Myocyte (in vitro differentiated cells): ENCODE measurements around the gene LZIC. TPM values are rescaled to one million over a fixed set of nuclear protein-coding genes. Genes with fewer than 3 reads are reported as not detected.
"Not testable (repeated sequence)": the region's sequence is repeated elsewhere in the genome, so short reads cannot be mapped to it uniquely, and the experiment has no call there.

Experiments
- DNase-seq: peaks from one replicate; pipeline ENCODE4 v3.0.0-alpha.2; 2012; ENCODE audit warnings: low read depth
- polyA plus RNA-seq: library from polyadenylated mRNA; unstranded; fragments of >200 nt; gene quantifications from one replicate; pipeline ENCODE4 v1.2.1, GENCODE V29; 2012; ENCODE audit warnings: missing spikeins
- total RNA-seq: library from RNA; depleted of rRNA; stranded (reverse); fragments of >200 nt; gene quantifications from 2 replicates; pipeline ENCODE4 v1.2.3, GENCODE V29; 2014

Gene LZIC
- 45.9 and 48.2 TPM in 2 replicates for total RNA-seq
- polyA plus RNA-seq: 23.3 TPM

DNA sequence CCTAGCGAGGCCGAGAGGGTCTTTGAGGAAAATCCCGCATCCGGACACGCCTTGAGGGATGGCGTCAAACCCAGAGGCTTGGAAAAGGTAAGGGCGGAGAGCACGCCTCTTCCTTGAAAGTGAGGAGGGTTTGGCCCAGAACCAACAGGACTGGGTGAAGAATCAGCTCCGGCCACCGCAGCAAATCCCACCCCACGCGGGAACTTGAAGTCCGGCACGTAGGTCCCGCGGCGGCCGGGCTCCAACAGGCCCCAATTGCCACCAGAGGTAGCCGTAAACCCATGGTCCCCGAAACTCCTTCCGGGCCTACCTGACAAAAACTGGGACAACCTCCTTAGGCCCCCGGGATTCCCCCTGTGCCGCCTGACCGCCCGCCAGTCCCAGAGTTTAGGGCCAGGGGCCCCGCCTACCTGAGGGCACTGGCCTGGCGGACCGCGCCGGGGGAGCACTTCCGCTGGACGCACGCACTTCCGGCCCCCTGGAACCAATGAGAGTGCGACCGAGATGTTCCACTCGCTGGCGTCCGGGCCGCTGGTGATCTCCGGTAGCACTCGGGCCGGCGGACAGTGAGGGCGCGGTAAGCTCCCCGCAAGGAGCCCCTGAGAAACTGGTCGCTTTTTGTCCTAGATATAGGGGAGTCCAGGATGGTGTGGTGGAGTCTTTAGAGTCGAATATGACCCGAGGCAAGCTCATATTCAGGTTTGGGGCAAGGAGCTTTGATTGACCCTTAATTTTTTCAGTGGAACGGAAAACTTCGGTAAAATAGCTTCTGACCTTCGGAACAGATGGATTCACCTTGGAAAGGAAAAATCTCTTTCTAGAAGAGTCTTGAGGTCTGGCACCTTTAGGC lies at the start of gene LZIC, which contains the start of gene NMNAT1:
LZIC (minus strand) TSS at position 453 of the 850 bp plus-strand sequence. CDS start 6,772 bp downstream, outside the sequence.
NMNAT1 (plus strand) TSS at position 537 of the 850 bp plus-strand sequence. CDS start 28,599 bp downstream, outside the sequence.
- peak; percentile 94 for DNase-seq

DNA sequence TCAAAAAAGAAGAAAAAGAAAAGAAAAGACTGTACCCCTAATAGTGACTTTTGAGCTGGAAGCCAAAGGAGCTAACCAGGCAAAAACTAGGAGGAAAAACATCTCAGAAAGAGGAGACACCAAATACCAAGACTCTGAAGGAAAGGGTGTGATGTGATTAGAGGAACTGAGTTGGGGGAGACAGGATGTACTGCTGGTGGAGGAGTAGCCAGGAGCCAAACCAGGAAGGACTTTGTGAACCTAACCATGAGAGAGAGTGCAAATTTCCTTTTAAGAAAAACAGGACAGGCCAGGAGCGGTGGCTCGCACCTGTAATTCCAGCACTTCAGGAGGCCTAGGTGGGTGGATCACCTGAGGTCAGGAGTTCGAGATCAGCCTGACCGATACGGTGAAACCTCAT lies 49.7 kb upstream of the LZIC start:
- no peak for DNase-seq

DNA sequence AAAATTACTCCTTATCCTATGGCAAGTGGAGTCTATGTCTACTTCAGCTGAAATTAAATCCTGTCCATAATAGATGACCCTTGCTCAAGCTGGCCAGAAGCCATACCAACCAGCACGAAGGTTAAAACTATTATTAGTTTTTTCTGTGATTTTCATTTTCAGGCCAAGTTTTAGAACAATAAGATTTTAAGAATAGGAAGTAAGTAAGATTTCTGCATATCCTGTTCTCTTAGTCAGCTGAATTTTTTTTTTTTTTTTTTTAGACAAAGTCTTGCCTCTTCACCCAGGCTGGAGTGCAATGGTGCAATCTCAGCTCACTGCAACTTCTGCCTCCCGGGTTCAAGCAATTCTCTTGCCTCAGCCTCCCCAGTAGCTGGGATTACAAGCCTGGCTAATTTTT lies 47.8 kb upstream of the LZIC start:
- no peak for DNase-seq

DNA sequence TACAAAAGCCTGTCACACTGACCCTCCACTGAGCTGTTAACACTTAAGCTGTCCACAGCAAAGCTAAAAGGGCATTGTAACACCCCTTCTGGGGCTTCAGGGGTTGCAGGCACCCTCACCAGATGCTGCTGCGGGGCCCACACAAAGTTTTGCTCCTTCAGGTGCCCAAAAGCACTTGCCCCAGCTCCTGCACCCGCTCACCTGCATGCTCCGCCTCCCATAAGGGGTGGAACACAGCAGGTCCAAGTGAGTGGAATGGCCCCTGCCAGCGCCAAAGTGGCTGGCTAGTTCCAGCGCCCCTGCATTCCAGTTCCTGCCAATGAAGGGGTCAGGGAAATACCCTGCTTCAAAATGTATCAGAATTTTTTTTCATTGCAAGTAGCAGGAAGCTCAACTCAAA lies 46.6 kb upstream of the LZIC start:
- no peak for DNase-seq

DNA sequence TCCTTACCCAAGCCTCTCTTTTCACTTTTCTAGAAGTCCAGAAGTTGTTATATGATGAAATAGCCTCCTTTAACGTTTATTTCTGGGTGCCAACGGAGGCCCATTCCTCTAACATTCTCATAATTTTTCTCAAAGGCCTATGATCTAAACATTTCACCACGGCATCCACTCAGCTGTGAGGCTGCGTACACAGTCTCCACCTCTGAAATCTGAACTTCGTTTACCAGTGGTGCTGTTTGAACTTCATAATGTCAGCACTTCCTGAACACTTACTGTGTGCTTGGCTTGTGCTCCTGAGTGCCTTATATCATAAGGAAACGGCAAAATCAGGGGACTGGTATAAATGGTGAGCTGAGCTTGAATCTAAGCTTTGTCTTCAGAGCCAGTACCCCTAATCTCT lies 41.8 kb upstream of the LZIC start:
- no peak for DNase-seq

DNA sequence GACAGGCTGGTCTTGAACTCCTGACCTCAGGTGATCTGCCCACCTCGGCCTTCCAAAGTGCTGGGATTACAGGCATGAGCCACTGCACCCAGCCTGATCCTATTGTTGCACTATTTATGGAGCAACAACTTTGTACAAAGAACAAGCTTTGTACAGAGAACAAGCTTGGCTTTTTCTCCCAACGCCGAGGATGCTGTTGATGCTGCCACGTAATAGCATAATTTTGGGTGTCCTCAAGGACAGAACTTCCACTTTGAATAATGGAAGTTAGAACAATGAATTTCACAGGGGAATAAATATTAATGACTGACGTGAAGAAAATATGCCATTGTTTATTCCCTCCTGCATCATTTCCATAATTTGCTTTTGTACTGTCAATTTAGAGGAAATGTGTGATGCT lies 41.1 kb upstream of the LZIC start:
- DNase-seq: no peak

DNA sequence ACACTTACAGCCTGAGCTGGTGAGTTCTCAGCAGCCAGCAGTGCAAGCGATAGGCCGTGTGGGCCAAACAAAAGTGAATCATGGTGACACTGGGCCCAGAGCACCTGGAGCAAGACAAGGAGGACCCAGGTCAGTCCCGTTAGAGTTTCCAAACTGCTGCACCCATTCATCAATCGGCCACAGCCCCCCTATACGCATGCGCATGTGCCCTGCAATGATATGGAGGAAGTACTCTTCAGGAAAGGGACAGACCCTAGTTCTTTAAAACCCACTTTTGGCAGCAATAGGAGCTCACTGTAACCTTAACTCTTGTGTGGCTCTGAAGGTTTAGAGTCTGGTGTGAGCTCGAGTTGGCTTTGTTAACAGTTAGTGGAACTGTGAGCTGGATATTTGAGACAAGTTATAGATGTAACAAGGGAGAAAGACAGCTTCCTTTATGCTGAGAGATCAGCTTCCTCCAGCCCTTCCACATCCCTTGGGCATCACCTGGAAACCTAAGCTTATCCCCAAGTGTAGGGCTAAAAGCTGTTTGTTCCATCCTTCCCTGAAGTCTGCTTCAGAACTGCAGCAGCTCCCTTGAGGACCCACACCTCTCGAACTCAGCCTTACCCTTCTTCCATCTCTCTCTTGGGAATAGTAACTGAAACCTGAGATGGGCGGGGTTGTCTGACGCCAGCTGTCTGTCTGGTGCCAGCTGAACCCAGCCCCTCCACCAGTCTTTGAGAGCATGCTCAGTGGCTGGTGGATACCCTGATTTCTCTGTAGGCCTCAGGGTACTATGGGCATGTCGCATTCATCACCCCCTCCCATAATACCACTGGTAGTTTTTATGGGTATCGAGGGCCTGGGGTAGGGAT lies 17.7 kb upstream of the LZIC start:
- peak; percentile 87 for DNase-seq

DNA sequence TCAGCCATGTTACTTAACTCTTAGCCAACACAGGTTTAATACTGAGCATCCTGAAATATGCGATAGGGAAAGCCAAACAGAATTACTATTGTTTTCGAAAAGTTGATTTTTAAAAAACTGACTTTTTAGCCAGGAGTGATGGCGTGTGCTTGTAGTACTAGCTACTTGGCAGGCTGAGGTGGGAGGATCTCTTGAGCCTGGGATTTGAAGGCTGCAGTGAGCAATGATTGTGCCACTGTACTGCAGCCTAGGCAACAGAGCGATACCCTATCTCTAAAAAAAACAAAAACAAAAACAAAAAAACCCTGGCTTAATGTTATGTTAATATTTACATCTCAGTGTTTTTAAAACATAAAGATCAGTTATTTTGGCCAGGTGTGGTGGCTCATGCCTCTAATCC lies 16.8 kb upstream of the LZIC start:
- DNase-seq: no peak

DNA sequence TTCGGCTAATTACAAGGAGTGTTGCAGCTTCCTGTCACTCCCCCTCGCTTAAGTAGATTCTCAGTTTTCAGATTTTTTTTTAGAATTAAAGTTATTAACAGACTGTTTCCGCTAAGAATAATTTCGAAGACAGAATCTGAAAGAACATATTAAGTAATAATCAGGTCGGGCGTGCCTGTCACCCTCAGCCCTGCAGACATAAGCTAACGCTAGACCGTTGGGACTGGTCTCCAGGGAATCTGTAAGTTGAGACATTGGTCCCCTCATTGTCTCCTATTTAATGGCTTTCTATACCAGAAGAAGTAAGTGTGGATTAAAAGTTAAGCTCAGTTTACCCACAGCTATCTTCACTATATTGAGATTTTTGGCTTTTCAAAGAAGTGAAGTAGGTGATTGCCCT lies 14.5 kb upstream of the LZIC start:
- no peak for DNase-seq

DNA sequence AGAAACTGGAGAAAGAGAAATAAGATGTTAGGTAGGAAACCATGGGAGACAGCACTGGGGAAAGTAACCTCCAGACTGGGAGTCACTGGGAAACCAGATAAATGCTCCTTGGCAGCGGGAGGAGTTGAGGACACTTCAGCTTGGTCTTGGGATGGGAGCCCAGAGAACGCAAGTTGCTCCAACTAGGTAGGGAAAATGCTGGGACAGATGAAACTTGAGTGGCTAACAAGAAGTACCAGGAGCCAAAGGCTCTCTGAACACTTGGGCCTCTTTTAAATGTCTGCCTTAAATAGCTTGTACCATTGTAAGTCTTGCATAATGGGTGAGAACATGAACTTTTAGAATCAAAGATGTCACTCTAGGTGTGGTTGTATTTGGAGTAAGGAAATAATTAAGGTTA lies 3.1 kb upstream of the LZIC start:
- DNase-seq: no peak

DNA sequence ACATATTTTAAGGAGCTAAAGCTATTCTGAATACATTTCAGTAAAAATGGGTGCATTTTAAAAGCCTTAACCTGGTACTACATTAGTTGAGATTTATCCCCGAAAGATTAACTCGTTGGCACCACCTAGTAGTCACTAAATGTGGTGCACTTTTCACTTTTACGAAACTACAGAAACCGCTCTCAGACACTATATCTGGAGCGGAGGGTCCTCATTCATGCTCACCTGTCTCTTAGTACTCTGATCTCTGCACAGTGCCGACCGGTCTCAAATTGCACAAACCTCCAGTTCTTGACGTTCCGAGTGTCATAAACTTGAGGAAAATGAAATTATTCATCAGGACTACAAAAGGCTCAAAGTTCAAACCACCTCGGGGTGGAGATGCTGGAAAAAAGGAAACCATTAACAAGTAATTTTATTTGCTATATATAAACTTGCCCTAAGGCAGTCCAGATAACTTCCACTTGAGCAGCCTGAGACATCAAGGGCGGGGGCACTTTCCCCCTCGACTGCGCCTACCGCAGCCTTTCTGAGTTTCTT lies 722 bp downstream of the LZIC start:
- peak; percentile 63 for DNase-seq

DNA sequence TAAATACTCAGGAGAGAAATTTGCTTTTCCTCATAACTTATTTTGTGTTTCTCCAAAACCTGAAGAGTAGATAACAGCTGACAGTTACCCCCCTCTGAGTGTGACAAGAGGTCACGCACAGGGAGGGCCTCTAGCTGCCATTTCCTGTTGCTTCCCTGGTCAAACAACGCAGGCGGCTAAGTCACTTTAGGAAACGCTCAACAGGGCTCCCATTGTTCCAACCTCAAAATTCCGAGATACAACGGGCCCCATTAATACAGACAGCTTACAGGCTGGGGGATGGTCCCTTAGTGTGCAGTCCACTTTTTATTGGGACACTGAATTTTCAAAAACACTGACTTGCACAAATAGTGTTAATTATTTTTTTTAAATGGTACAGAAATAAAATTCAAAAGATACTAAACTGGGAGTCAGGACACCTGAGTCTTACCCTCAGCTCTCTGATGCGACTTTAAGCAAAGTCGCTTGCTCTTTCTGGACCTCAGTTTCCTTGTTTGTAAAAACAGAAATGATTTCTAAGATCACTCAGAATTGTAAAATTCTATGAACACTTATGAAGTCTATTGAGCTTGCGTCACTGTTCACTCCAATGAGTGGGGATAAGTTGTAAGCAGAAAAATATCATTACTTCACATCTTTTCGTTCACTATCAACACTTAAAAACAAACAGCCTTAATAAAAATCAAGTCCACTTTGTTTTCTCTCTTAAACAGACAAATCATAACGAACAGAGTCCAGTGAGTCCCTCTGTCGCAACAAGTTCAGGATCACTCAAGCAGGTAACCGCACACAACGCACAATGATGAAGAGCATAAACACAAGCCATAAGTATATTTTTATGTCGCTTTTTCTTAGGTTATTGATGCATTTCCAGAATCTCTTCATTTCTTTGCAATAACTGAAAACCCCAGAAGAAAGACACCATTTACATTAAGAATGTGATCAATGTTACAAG lies 13.5 kb downstream of the LZIC start:
- DNase-seq: no peak

DNA sequence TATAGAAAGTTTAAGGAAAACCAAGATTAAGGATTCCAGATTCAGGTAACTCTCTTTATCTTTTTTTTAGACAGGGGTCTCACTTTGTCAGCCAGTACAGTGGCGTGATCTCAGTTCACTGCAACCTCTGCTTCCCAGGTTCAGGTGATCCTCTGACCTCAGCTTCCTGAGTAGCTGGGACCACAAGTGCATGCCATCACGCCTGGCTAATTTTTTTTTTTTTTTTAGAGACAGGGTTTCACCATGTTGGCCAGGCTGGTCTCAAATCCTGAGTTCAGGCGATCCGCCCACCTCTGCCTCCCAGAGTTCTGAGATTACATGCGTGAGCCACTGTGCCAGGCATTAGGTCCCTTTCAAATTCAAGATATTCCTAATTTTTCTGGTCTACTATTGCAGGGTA lies 15.9 kb downstream of the LZIC start:
- no peak for DNase-seq

DNA sequence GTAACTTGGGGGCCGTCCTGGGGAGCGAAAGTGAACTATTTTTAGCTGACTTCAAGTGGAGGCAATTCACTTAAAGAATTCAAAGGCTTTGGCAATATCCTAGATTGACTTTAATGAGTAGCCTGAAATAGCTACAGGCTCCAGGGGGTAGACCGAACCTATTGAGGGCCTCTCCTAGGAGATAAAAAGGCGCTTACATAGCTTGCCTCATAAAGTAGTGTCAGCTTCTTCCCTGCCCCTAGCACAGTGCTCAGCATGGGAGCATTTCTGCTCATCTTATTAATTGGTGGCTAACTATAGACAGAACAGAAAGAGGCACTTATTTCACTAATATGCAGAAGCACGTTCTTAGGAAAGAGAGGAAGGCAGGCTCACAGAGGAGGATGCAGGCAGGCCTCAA lies 20.8 kb downstream of the LZIC start:
- no peak for DNase-seq

DNA sequence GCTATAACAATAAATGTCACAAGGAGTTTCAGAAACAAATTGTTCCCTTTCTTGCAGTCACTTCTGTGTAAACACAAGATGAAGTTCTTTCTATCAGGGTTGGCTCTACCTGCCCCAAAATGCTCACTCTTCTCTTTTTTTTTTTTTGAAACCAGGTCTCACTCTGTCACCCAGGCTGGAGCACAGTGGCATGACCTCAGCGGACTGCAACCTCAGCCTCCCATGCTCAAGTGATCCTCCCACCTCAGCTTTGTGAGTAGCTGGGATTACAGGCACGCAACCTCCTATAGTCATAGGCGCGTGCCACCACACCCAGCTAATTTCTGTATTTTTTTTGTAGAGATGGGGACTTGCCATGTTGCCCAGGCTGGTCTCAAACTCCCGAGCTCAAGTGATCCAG lies 22.6 kb downstream of the LZIC start:
- DNase-seq: no peak

DNA sequence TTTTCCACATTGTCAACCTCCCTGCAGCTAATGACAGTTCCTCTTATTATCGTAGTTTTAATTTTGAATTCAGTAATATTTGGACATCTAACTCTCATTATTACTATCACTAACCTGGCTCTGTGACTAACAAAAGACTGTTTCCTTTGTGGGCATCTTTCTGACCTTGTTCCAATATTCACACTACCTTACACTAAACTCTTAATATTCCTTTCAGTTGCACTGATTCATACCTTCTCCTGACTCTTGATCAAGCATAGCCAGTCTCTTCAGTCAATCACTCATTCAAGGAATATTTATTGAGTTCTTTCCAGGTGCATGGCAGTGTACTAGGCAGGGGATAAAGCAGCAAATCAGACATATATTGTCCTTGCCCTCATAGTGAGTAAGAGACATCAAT lies 25.3 kb downstream of the LZIC start:
- no peak for DNase-seq

DNA sequence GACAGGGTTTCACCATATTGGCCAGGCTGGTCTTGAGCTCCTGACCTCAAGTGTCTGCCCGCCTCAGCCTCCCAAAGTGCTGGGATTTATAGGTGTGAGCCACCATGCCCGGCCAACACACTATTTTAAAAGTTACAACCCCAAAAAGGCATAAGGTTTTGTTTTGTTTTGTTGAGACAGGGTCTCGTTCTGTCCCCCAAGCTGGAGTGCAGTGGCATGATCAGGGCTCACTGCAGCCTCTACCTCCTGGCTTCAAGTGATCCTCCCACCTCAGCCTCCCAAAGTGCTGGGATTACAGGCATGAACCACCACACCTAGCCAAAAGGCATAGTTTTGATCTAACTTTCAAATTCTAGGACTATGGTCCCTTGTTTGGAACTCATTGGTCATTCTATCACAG lies 25.7 kb downstream of the LZIC start:
- not testable (repeated sequence) for DNase-seq

DNA sequence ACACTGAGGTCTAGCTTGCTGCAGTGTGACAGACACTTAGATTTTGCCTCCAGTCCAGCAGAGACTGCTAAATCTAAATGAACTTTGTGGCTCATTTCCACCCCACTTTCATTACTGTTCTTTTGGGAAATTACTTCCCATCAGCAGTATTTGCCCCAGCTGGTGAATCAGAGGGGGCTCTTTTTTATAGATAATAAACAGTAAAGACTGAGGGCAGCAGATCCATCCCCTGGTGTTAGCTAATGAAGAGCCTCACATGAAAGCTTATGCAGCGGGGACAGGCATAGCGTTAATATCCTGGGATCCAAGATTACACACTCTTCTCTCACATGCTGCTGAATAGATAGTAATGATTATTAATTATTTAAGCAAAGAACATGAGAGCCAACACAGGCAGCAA lies 26.7 kb downstream of the LZIC start:
- no peak for DNase-seq

DNA sequence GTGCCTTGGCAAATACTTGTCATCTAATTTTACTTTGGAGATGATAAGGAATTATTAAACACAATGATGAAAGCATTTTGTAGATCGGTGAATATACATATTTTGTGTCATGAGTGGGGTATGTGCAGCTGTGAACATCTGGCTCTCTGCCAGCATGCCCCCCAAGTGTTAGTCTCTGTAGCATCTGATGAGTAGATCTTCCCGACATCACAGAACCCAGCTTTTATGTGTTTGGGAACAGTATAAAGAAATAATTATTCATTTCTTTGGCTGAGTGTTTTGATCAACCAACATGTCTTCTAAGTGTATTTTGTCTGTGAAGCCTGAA lies 28.6 kb downstream of the LZIC start:
- no peak for DNase-seq

DNA sequence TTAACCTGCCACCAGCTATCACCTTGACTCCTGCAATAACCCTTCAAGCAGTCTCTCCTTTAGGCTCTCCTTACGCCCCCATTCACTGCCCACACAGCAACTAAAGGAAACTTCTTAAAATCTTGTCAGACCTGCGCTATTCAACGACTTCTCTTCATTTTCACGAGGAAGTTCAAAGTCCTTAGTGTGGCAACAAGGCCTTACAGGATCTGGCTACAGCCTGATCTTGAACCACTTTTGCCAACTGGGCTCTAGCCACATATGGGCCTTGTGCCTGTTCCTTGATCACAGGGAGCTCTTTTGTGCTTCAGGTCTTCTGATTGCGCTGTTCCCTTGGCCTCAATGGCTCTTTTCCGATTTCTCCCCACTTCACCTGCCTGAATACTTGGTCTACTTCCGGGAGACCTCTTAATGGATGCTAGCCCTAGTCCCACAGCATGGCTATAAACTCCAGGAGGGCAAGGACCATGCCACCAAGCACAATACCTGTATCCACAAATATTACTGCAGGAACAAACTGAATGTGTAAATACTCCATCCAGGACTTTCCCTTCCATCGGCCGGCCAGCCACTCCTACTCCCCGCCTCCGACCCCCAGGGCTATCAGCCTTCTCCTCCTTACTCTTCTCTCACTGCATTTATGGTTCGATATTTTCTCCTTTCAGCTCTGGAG lies 30.8 kb downstream of the LZIC start:
- DNase-seq: no peak
